ENCODE results near the gene NGB. TPM values are rescaled to one million over a fixed set of nuclear protein-coding genes. Genes with fewer than 3 reads are reported as not detected.
A peak's percentile ranks its signal among the peaks of the same experiment; 100 is the strongest.

Gene NGB
- total and polyA plus RNA-seq, 12 donors, result 0.17 to 15.4 (median 5.2) TPM; not detected in 4

DNA sequence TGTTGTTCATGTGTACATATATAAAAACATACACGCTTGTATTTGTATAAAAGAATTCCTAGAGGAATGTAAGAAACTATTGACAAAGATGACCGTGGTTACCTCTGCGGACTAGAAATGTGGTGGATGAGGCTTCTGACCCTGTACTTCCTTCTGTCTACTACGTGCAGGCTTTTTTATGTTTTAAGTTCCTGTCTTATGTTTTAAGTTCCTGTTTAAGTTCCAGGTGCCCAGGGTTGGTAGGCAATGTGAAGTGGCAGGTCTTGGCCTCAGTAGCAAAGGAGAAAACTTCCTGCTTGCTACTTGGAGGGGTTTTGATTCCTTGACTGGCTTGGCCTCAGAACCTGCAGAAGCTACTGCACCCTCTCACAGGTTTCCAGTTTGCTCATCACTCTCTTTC is 38.1 kb upstream of the NGB start:
- H3K9me3 ChIP-seq (replicated peaks in 1 of 3), result no peaks in the 10 kb centered on the region
- TF ChIP-seq, protein P1, sequence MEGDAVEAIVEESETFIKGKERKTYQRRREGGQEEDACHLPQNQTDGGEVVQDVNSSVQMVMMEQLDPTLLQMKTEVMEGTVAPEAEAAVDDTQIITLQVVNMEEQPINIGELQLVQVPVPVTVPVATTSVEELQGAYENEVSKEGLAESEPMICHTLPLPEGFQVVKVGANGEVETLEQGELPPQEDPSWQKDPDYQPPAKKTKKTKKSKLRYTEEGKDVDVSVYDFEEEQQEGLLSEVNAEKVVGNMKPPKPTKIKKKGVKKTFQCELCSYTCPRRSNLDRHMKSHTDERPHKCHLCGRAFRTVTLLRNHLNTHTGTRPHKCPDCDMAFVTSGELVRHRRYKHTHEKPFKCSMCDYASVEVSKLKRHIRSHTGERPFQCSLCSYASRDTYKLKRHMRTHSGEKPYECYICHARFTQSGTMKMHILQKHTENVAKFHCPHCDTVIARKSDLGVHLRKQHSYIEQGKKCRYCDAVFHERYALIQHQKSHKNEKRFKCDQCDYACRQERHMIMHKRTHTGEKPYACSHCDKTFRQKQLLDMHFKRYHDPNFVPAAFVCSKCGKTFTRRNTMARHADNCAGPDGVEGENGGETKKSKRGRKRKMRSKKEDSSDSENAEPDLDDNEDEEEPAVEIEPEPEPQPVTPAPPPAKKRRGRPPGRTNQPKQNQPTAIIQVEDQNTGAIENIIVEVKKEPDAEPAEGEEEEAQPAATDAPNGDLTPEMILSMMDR (IDR thresholded peaks at IDR 0.05), result no peak
- TF ChIP-seq POLR2A (IDR thresholded peaks at IDR 0.05), result no peak
- peaks cover 8 to 33% of the 10 kb centered on the region in 2 donors for H3K4me1 ChIP-seq (replicated peaks in 1 of 2)
- H3K27ac ChIP-seq, result no peak overlapping the region
- DNase-seq, result no peak
- no peaks in the 10 kb centered on the region for H3K27me3 ChIP-seq
- no peaks in the 10 kb centered on the region for H3K36me3 ChIP-seq (replicated peaks in 1 of 2)
- H3K4me3 ChIP-seq, result no peak overlapping the region
- intact Hi-C loops (cut with DNase I), result no loop called here
- 64 to 81% (median 75%) methylated on average over 4 of the region's 4 CpGs for WGBS, 4 donors

DNA sequence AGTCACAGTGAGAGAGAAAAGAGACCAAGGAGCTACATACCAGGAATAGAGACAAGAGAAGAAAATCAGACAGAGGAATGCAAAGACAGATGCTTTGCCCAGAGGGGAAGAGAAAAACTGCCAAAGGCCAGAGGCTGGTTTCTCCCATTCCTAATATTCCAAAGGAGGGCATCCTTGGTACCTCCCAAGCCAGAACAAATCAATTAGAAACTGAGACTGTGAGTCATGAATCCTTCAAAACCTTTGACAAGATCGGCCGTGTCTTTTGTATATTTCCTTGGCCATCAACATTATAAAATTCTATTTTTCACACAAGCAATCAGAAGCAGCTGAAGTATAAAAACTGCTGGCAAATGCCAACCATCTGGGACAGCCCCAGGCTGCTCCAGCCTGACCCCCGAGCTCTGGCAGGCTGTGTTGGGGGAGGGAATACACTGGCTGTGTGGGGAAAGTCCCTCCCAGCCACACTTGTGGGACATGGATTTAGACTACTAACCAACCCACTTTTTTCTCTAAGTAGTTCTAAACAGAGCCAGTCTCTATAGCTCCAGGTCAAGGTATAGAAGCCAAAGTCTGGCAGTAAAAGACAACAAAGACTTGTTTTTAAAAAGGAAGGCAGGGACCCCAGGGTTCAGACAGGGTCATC is 36.0 kb upstream of the NGB start:
- H3K4me1 ChIP-seq (replicated peaks in 1 of 2), result peaks cover 5 to 37% of the 10 kb centered on the region in 2 donors

DNA sequence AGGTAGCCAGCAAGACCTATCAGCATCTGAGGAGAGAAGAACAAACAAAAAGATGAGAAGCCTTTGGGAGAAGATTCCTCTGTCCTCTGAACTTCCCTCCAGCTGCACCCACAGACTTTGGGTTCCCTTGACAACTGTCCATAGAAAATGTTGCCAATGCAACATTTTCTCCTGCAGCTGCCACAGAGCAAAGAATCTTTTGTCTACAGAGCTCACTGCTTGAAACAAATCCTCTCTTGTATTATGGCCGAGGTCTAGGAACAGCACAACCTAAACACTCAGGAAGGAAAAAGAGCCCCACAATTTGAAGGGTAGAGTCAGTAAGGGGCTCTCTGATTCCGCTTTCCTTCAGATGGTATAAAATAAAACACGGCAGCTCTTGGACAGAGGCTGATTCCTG is 35.4 kb upstream of the NGB start:
- H3K27me3 ChIP-seq, result no peaks in the 10 kb centered on the region
- H3K36me3 ChIP-seq (replicated peaks in 1 of 2), result no peaks in the 10 kb centered on the region
- H3K9me3 ChIP-seq (replicated peaks in 1 of 3), result no peaks in the 10 kb centered on the region
- H3K4me1 ChIP-seq (replicated peaks in 1 of 2), result peaks cover 5 to 37% of the 10 kb centered on the region in 2 donors
- 77 to 89% (median 87%) methylated on average over 3 of the region's 3 CpGs for WGBS, 4 donors
- intact Hi-C loops (cut with DNase I), result no loop called here
- no peak for DNase-seq
- TF ChIP-seq, protein P1 (IDR thresholded peaks at IDR 0.05), result no peak
- no peak for TF ChIP-seq POLR2A (IDR thresholded peaks at IDR 0.05)
- no peak overlapping the region for H3K4me3 ChIP-seq
- no peak overlapping the region for H3K27ac ChIP-seq

More for the DNA sequence above, 36.0 kb upstream of the NGB start:
- TF ChIP-seq POLR2A (IDR thresholded peaks at IDR 0.05), result no peak
- TF ChIP-seq, protein P1 (IDR thresholded peaks at IDR 0.05), result no peak
- 28 to 38% (median 33%) methylated on average over 3 of the region's 3 CpGs for WGBS, 4 donors
- intact Hi-C loops (cut with DNase I), result no loop called here
- H3K36me3 ChIP-seq (replicated peaks in 1 of 2), result no peaks in the 10 kb centered on the region
- H3K27me3 ChIP-seq, result no peaks in the 10 kb centered on the region
- no peak for DNase-seq
- no peak overlapping the region for H3K27ac ChIP-seq
- H3K9me3 ChIP-seq (replicated peaks in 1 of 3), result no peaks in the 10 kb centered on the region
- H3K4me3 ChIP-seq, result no peak overlapping the region

DNA sequence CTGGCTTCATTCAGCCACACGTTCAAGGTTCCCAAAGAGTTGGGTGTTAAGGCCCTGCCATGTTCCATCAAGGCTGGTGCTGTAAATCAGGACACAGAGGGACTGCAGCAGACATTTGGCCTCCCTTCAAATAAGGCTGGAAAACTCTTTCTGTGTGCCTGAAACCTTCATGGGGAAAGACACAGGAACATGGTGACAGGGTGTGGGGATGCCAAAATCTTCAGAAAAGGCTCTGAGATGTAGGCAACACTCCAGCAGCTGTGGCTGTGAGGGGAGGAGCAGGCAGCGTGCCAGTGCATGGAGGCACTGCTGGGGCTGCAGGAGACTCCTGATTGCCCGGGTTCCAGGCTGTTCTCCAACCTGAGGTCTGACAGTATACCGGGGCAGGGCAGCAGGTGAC is 34.7 kb upstream of the NGB start:
- intact Hi-C loops (cut with DNase I), result no loop called here
- H3K36me3 ChIP-seq (replicated peaks in 1 of 2), result no peaks in the 10 kb centered on the region
- H3K4me3 ChIP-seq, result no peak overlapping the region
- no peak for TF ChIP-seq POLR2A (IDR thresholded peaks at IDR 0.05)
- TF ChIP-seq, protein P1 (IDR thresholded peaks at IDR 0.05), result no peak
- peak in 2 of 7 donors; percentile 39 to 46 for DNase-seq
- peaks cover 5 to 37% of the 10 kb centered on the region in 2 donors for H3K4me1 ChIP-seq (replicated peaks in 1 of 2)
- H3K27ac ChIP-seq, result no peak overlapping the region
- H3K27me3 ChIP-seq, result no peaks in the 10 kb centered on the region
- 51 to 71% (median 56%) methylated on average over 4 of the region's 4 CpGs for WGBS, 4 donors
- H3K9me3 ChIP-seq (replicated peaks in 1 of 3), result no peaks in the 10 kb centered on the region
